ENCODE data around the gene SLC22A15. TPM values are rescaled to one million over a fixed set of nuclear protein-coding genes. Genes with fewer than 3 reads are reported as not detected.

SLC22A15 gene
- total RNA-seq, 1 donor from 2014 or later = 12.0 TPM

GRCh38 chr1:116107371-116107770 is 131.1 kb downstream of the SLC22A15 start:
- no peak for TF ChIP-seq EZH2 (IDR thresholded peaks at IDR 0.05; ENCODE audit: insufficient read depth, low read length)
- TF ChIP-seq CTCF (IDR thresholded peaks at IDR 0.05; ENCODE audit: insufficient read depth, low read depth, low read length) = no peak
- Histone ChIP-seq H4K20me1 (ENCODE audit: insufficient read depth, low read length) (no peaks in the 10 kb centered on the region), H2AFZ (ENCODE audit: low read depth, low read length) (no peak overlapping the region), H3K9ac (ENCODE audit: low read length) (no peak overlapping the region), H3K27ac (ENCODE audit: low read depth, low read length) (no peak overlapping the region), H3K27me3 (ENCODE audit: insufficient read depth, low read length) (no peaks in the 10 kb centered on the region), H3K4me1 (ENCODE audit: insufficient read depth, low read length) (no peaks in the 10 kb centered on the region), H3K4me3 (ENCODE audit: insufficient read depth, low read depth, low read length) (no peak overlapping the region), H3K79me2 (ENCODE audit: insufficient read depth, low read length) (no peaks in the 10 kb centered on the region), H3K36me3 (ENCODE audit: insufficient read depth, low read length) (no peaks in the 10 kb centered on the region), H3K9me3 (ENCODE audit: insufficient read depth, low read depth, low read length) (no peaks in the 10 kb centered on the region), H3K4me2 (ENCODE audit: low read length) (no peak overlapping the region)
- Mint-ChIP-seq H3K9me3 (ENCODE audit: unreplicated experiment) (no peaks in the 10 kb centered on the region), H3K36me3 (ENCODE audit: low read depth, unreplicated experiment) (no peaks in the 10 kb centered on the region), H3K27ac (ENCODE audit: unreplicated experiment) (no peak overlapping the region), H3K4me1 (ENCODE audit: low read depth, unreplicated experiment) (peaks cover 6% of the 10 kb centered on the region), H3K4me3 (ENCODE audit: unreplicated experiment) (no peak overlapping the region), H3K27me3 (ENCODE audit: low read depth, unreplicated experiment) (no peaks in the 10 kb centered on the region)
- DNase-seq (ENCODE audit: low read depth) (no peak), FAIRE-seq (no peak)

GRCh38 chr1:116110567-116111523 is 134.5 kb downstream of the SLC22A15 start, which contains the start of gene MAB21L3:
Gene MAB21L3 (plus strand): TSS chr1:116111399. CDS start chr1:116112616, 1,217 bp downstream.
- H3K27ac Mint-ChIP-seq (ENCODE audit: unreplicated experiment) = no peak within 1 kb of the TSS
- FAIRE-seq = no peak

More at GRCh38 chr1:116110567-116111523, 134.5 kb downstream of the SLC22A15 start, which contains the start of gene MAB21L3:
- no peaks in the 10 kb centered on the region for H3K9me3 Mint-ChIP-seq (ENCODE audit: unreplicated experiment)
- Histone ChIP-seq H3K4me2 (ENCODE audit: low read length) (no peak within 1 kb of the TSS), H3K4me1 (ENCODE audit: insufficient read depth, low read length) (peaks cover 3% of the 10 kb centered on the region), H3K27ac (ENCODE audit: low read depth, low read length) (no peak within 1 kb of the TSS), H3K36me3 (ENCODE audit: insufficient read depth, low read length) (no peaks in the 10 kb centered on the region), H3K27me3 (ENCODE audit: insufficient read depth, low read length) (no peaks in the 10 kb centered on the region), H3K79me2 (ENCODE audit: insufficient read depth, low read length) (no peaks in the 10 kb centered on the region), H4K20me1 (ENCODE audit: insufficient read depth, low read length) (no peaks in the 10 kb centered on the region), H3K9ac (ENCODE audit: low read length) (no peak within 1 kb of the TSS), H3K9me3 (ENCODE audit: insufficient read depth, low read depth, low read length) (no peaks in the 10 kb centered on the region), H2AFZ (ENCODE audit: low read depth, low read length) (no peak within 1 kb of the TSS), H3K4me3 (ENCODE audit: insufficient read depth, low read depth, low read length) (no peak within 1 kb of the TSS)
- no peaks in the 10 kb centered on the region for H3K27me3 Mint-ChIP-seq (ENCODE audit: low read depth, unreplicated experiment)
- H3K4me1 Mint-ChIP-seq (ENCODE audit: low read depth, unreplicated experiment) = peaks cover 14% of the 10 kb centered on the region
- DNase-seq (ENCODE audit: low read depth) = no peak
- no peaks in the 10 kb centered on the region for H3K36me3 Mint-ChIP-seq (ENCODE audit: low read depth, unreplicated experiment)
- no peak within 1 kb of the TSS for H3K4me3 Mint-ChIP-seq (ENCODE audit: unreplicated experiment)
- no peak for TF ChIP-seq CTCF (IDR thresholded peaks at IDR 0.05; ENCODE audit: insufficient read depth, low read depth, low read length)
- no peak for TF ChIP-seq EZH2 (IDR thresholded peaks at IDR 0.05; ENCODE audit: insufficient read depth, low read length)

All from astrocyte (in vitro differentiated cells and primary cell).